A549 (cell line): ENCODE measurements around the gene SAMD8.

Experiments used
- POLR2A ChIP-seq: IDR thresholded peaks from 2 replicates; pipeline ENCODE4 v1.6.1; 2012; ENCODE audit warnings: mild to moderate bottlenecking, low read length
- RCOR1 ChIP-seq: fragments of 150-350 bp; IDR thresholded peaks from 2 replicates; pipeline ENCODE4 v1.6.1; 2014; ENCODE audit warnings: antibody characterized with exemption, low read length, low read depth
- TF ChIP-seq, protein P1 (sequence below): fragments of >200 bp; sonication (Bioruptor Twin); formaldehyde crosslinking; IDR thresholded peaks from 3 replicates; pipeline ENCODE4 v1.5.1; 2016

GRCh38 chr10:75126277-75126676, 14.8 kb downstream of the SAMD8 start:
- TF ChIP-seq POLR2A (no peak), RCOR1 (no peak)
- TF ChIP-seq, protein P1, sequence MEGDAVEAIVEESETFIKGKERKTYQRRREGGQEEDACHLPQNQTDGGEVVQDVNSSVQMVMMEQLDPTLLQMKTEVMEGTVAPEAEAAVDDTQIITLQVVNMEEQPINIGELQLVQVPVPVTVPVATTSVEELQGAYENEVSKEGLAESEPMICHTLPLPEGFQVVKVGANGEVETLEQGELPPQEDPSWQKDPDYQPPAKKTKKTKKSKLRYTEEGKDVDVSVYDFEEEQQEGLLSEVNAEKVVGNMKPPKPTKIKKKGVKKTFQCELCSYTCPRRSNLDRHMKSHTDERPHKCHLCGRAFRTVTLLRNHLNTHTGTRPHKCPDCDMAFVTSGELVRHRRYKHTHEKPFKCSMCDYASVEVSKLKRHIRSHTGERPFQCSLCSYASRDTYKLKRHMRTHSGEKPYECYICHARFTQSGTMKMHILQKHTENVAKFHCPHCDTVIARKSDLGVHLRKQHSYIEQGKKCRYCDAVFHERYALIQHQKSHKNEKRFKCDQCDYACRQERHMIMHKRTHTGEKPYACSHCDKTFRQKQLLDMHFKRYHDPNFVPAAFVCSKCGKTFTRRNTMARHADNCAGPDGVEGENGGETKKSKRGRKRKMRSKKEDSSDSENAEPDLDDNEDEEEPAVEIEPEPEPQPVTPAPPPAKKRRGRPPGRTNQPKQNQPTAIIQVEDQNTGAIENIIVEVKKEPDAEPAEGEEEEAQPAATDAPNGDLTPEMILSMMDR, result no peak
